ENCODE data around the gene XRCC4.

DNA sequence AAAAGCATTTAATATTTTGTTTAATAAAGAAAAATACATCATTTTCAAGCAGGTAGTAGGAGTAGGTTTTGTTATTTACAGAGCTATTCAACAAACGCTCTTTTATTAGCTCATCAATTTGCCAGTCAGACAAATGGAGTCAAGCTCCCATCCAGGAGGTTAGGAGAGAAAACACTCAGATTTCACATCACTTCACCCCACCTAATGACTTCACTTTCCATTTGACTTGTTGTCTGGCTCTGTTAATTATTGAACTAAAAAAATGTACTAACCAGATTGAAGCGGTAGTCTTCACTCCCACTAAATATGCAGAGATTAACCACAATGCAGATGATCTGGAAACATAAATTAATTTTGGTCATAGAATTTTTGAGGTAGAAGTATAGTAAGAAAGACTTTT, 200.6 kb downstream of the XRCC4 start:
- TF ChIP-seq, protein P1, sequence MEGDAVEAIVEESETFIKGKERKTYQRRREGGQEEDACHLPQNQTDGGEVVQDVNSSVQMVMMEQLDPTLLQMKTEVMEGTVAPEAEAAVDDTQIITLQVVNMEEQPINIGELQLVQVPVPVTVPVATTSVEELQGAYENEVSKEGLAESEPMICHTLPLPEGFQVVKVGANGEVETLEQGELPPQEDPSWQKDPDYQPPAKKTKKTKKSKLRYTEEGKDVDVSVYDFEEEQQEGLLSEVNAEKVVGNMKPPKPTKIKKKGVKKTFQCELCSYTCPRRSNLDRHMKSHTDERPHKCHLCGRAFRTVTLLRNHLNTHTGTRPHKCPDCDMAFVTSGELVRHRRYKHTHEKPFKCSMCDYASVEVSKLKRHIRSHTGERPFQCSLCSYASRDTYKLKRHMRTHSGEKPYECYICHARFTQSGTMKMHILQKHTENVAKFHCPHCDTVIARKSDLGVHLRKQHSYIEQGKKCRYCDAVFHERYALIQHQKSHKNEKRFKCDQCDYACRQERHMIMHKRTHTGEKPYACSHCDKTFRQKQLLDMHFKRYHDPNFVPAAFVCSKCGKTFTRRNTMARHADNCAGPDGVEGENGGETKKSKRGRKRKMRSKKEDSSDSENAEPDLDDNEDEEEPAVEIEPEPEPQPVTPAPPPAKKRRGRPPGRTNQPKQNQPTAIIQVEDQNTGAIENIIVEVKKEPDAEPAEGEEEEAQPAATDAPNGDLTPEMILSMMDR (IDR thresholded peaks at IDR 0.05), result no peak
- no peak for TF ChIP-seq POLR2AphosphoS5 (IDR thresholded peaks at IDR 0.05)
- TF ChIP-seq POLR2A (IDR thresholded peaks at IDR 0.05), result no peak
- TF ChIP-seq EP300 (IDR thresholded peaks at IDR 0.05), result no peak

Measured in suprapubic skin (tissue), 4 donors.